B cell (primary cell): ENCODE measurements around the gene UMAD1. TPM values are rescaled to one million over a fixed set of nuclear protein-coding genes. Genes with fewer than 3 reads are reported as not detected.

Experiments
- ATAC-seq: fragments of 200-7000 bp; cut with Tn5 transposase; one replicate; pipeline ENCODE4 v1.10.0; 2021; ENCODE audit warnings: low read depth, mild to moderate bottlenecking, moderate number of reproducible peaks, moderate library complexity
- CTCF ChIA-PET: fragments of 350-600 bp; sonication (Branson Sonifier 250); formaldehyde crosslinking; loops from one replicate; lab custom pipeline; 2021; ENCODE audit warnings: antibody characterized with exemption, inconsistent platforms; lab: Charles Lee
- POLR2A ChIA-PET: fragments of 350-600 bp; sonication (Branson Sonifier 250); formaldehyde crosslinking; loops from one replicate; lab custom pipeline; 2021; ENCODE audit warnings: antibody characterized with exemption; lab: Charles Lee
- DNase-seq: peaks from one replicate; pipeline ENCODE4 v3.0.0; 2013
- H2AFZ ChIP-seq: 2 replicates; pipeline ENCODE4 v1.6.1; 2012; ENCODE audit warnings: mild to moderate bottlenecking, low read depth, low read length; ENCODE audit not compliant: insufficient read depth, poor library complexity, severe bottlenecking
- H3K27ac ChIP-seq, 2 donors: 1 replicate in 1 of 2; 2 replicates in 1 of 2; pipeline ENCODE4 v1.5.1; 2012 to 2013; ENCODE audit warnings: low read length in 2 of 2, mild to moderate bottlenecking in 2 of 2, moderate library complexity in 1 of 2
- H3K27me3 ChIP-seq, 4 experiments: fragments of 200-600 bp in 1 of 4; sonication (generic) in 1 of 4; replicated peaks in 1 of 4; 1 replicate in 2 of 4; 2 replicates in 2 of 4; pipeline versions ENCODE4 v1.6.1 to v1.7.0; 2013 to 2016; ENCODE audit warnings: low read length in 3 of 4, mild to moderate bottlenecking in 2 of 4, mixed read lengths in 1 of 4, moderate library complexity in 1 of 4; ENCODE audit not compliant: insufficient read depth in 4 of 4, control insufficient read depth in 3 of 4; ENCODE audit errors: control extremely low read depth in 1 of 4
- H3K36me3 ChIP-seq, 2 experiments: replicated peaks in 1 of 2; 1 replicate in 1 of 2; 2 replicates in 1 of 2; pipeline versions ENCODE4 v1.6.1 to v1.7.1; 2013; ENCODE audit warnings: low read length in 1 of 2; ENCODE audit not compliant: insufficient read depth in 2 of 2, control insufficient read depth in 1 of 2; ENCODE audit errors: control extremely low read depth in 1 of 2, extremely low read depth in 1 of 2
- H3K4me1 ChIP-seq, 2 donors: fragments of 200-600 bp in 1 of 2; sonication (generic) in 1 of 2; 1 replicate in 1 of 2; 2 replicates in 1 of 2; pipeline versions ENCODE4 v1.5.1 to v1.6.1; 2013 to 2017; ENCODE audit warnings: low read length in 2 of 2; ENCODE audit not compliant: control insufficient read depth in 2 of 2, insufficient read depth in 2 of 2
- H3K4me2 ChIP-seq: replicated peaks from 2 replicates; pipeline ENCODE3; 2012; ENCODE audit warnings: mild to moderate bottlenecking, low read depth, low read length; ENCODE audit not compliant: poor library complexity, severe bottlenecking
- H3K4me3 ChIP-seq, 5 experiments: fragments of 200-600 bp in 1 of 5; sonication (generic) in 1 of 5; 1 replicate in 3 of 5; 2 replicates in 2 of 5; pipeline versions ENCODE4 v1.5.1 to v1.7.0; 2011 to 2016; ENCODE audit warnings: low read length in 4 of 5, mild to moderate bottlenecking in 4 of 5, low read depth in 2 of 5, control low read depth in 1 of 5, moderate library complexity in 1 of 5; ENCODE audit not compliant: insufficient read depth in 1 of 5; ENCODE audit errors: control extremely low read depth in 1 of 5, extremely low read depth in 1 of 5
- H3K79me2 ChIP-seq: fragments of 200-600 bp; sonication (generic); one replicate; pipeline ENCODE4 v1.6.0; 2016; ENCODE audit warnings: low read length; ENCODE audit not compliant: control insufficient read depth, insufficient read depth
- H3K9ac ChIP-seq: fragments of 200-600 bp; sonication (generic); 2 replicates; pipeline ENCODE4 v1.6.1; 2017; ENCODE audit warnings: mild to moderate bottlenecking, low read length, moderate library complexity
- H3K9me3 ChIP-seq, 3 donors: one replicate each; pipeline versions ENCODE4 v1.6.1 to v1.7.1; 2013; ENCODE audit warnings: low read length in 2 of 3; ENCODE audit not compliant: control insufficient read depth in 2 of 3, insufficient read depth in 1 of 3; ENCODE audit errors: control extremely low read depth in 1 of 3
- H4K20me1 ChIP-seq: 2 replicates; pipeline ENCODE4 v1.6.0; 2012; ENCODE audit warnings: mild to moderate bottlenecking, low read length; ENCODE audit not compliant: insufficient read depth, control insufficient read depth, poor library complexity, severe bottlenecking
- H3K27ac Mint-ChIP-seq: one replicate; pipeline ENCODE4 v1.8.0; 2021; ENCODE audit warnings: mixed read lengths
- H3K27me3 Mint-ChIP-seq: one replicate; pipeline ENCODE4 v1.8.0; 2021; ENCODE audit warnings: mixed read lengths
- H3K4me1 Mint-ChIP-seq: one replicate; pipeline ENCODE4 v1.8.0; 2021; ENCODE audit warnings: mixed read lengths
- H3K4me3 Mint-ChIP-seq: one replicate; pipeline ENCODE4 v1.8.0; 2021; ENCODE audit warnings: mixed read lengths
- H3K9me3 Mint-ChIP-seq: one replicate; pipeline ENCODE4 v1.8.0; 2022; ENCODE audit warnings: mixed read lengths; ENCODE audit not compliant: insufficient read depth
- CTCF ChIP-seq: fragments of 200-600 bp; IDR thresholded peaks from one replicate; pipeline ENCODE4 v1.8.0; 2022; ENCODE audit warnings: antibody characterized with exemption, mild to moderate bottlenecking
- EZH2 ChIP-seq: IDR thresholded peaks from 2 replicates; pipeline ENCODE4 v1.6.1; 2012; ENCODE audit warnings: borderline replicate concordance, low read depth, mild to moderate bottlenecking, moderate library complexity, low read length; ENCODE audit not compliant: insufficient read depth, poor library complexity, severe bottlenecking
- WGBS: methylation state at CpG from one replicate; pipeline ENCODE4 v1.1.5; 2013; ENCODE audit warnings: missing lambda C conversion rate; ENCODE audit not compliant: insufficient coverage; 5-methylcytosine and 5-hydroxymethylcytosine counted together
- intact Hi-C: fragments of 100-400 bp; cut with micrococcal nuclease; formaldehyde crosslinking; loops from one replicate; pipeline ENCODE4 v1.10.0; 2022
- polyA plus RNA-seq: library from polyadenylated mRNA; depleted of rRNA; stranded (reverse); fragments of >200 nt; gene quantifications from 2 replicates; pipeline ENCODE4 v1.2.3, GENCODE V29; 2012
- total RNA-seq, 2 donors: library from RNA; stranded (reverse); fragments of 120-200 nt in 1 of 2; gene quantifications; 1 replicate in 1 of 2; 2 replicates in 1 of 2; pipeline versions ENCODE4 v1.2.3 to v1.2.4, GENCODE V29; 2013 to 2022

The UMAD1 gene
- total and polyA plus RNA-seq, 2 donors (not counting 1 experiment from before 2014, with no cell fraction given), result 11.6 to 25.9 TPM

GRCh38 chr7:7751243-7752092 is 110.9 kb downstream of the UMAD1 start:
- TF ChIP-seq EZH2 (no peak), CTCF (no peak)
- Histone ChIP-seq H3K9ac (no peak overlapping the region), H3K4me2 (no peak overlapping the region), H3K27ac (no peak overlapping the region), H3K27me3 (no peaks in the 10 kb centered on the region), H4K20me1 (no peaks in the 10 kb centered on the region), H3K36me3 (peaks cover 0 to 1% of the 10 kb centered on the region in 2 experiments), H3K4me1 (peaks cover 2 to 6% of the 10 kb centered on the region in 2 donors), H2AFZ (no peak overlapping the region), H3K9me3 (no peaks in the 10 kb centered on the region), H3K4me3 (no peak overlapping the region), H3K79me2 (peaks cover 3% of the 10 kb centered on the region)
- intact Hi-C loops, result no loop called here
- DNase-seq (no peak), ATAC-seq (no peak)
- ChIA-PET CTCF (interaction anchor here (1.1 kb wide), 1 partner anchor 69 kb away, joined by 3 read pairs; no protein-coding TSS in a partner anchor), POLR2A (no interaction called here)
- H3K9me3 Mint-ChIP-seq, result no peaks in the 10 kb centered on the region
- no peak overlapping the region for H3K27ac Mint-ChIP-seq
- no peaks in the 10 kb centered on the region for H3K27me3 Mint-ChIP-seq
- no peak overlapping the region for H3K4me3 Mint-ChIP-seq
- 100% methylated on average over 1 of the region's 3 CpGs for WGBS
- H3K4me1 Mint-ChIP-seq, result peaks cover 15% of the 10 kb centered on the region

DNA sequence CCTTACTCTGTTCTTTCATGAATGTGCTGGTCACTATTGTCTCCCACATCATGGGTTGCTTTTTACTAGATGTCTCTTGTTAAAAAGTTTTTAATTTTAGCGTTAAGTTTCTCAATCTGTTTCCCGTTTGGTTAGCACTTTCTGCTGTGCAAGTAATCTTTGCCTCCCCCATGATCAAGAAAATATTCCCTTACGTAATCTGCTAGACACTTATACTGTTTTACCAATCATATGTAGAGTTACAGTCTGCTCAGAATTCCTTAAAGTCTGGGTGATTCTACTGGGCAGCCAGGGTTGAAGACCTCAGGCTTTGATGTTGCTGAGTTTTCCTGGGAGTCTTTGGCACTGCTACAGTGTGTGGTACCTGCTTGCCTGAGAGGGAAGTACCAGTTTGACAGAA is 116.0 kb downstream of the UMAD1 start:
- Histone ChIP-seq H3K4me2 (no peak overlapping the region), H3K79me2 (peaks cover 7% of the 10 kb centered on the region), H4K20me1 (no peaks in the 10 kb centered on the region), H3K4me3 (no peak overlapping the region), H3K27me3 (no peaks in the 10 kb centered on the region), H3K9me3 (no peaks in the 10 kb centered on the region), H3K27ac (no peak overlapping the region), H3K4me1 (peaks cover 5 to 8% of the 10 kb centered on the region in 2 donors), H3K36me3 (no peaks in the 10 kb centered on the region), H3K9ac (no peak overlapping the region), H2AFZ (no peak overlapping the region)
- Mint-ChIP-seq H3K27me3 (no peaks in the 10 kb centered on the region), H3K4me1 (peaks cover 16% of the 10 kb centered on the region), H3K4me3 (no peak overlapping the region), H3K9me3 (no peaks in the 10 kb centered on the region), H3K27ac (no peak overlapping the region)
- ChIA-PET CTCF (no interaction called here), POLR2A (no interaction called here)
- ATAC-seq (no peak), DNase-seq (no peak)
- no peak for TF ChIP-seq EZH2
- no peak for TF ChIP-seq CTCF
- no CpG with 5 or more reads among the region's 3 CpGs for WGBS
- intact Hi-C loops, result no loop called here
